Spleen (tissue), 11 donors: Measurements from ENCODE around the gene WT1. TPM values are rescaled to one million over a fixed set of nuclear protein-coding genes. Genes with fewer than 3 reads are reported as not detected.

Source experiments
- DNase-seq: peaks from one replicate; pipeline ENCODE4 v3.0.0-alpha.2; 2020
- H3K27ac ChIP-seq, 8 donors: fragments of 200-600 bp; sonication (generic) in 7 of 8; 1 replicate in 4 of 8; 2 replicates in 4 of 8; pipeline versions ENCODE4 v1.5.0 to v1.8.0; 2016 to 2021; ENCODE audit warnings: inconsistent platforms in 4 of 8, mild to moderate bottlenecking in 4 of 8, moderate library complexity in 1 of 8
- H3K27me3 ChIP-seq, 7 donors: fragments of 200-600 bp; sonication (generic) in 6 of 7; replicated peaks in 1 of 7; 1 replicate in 4 of 7; 2 replicates in 3 of 7; pipeline versions ENCODE4 v1.5.0 to v1.8.0; 2016 to 2021; ENCODE audit warnings: inconsistent platforms in 3 of 7, mild to moderate bottlenecking in 1 of 7
- H3K36me3 ChIP-seq, 6 donors: fragments of 200-600 bp; sonication (generic) in 5 of 6; 1 replicate in 4 of 6; 2 replicates in 2 of 6; pipeline versions ENCODE4 v1.5.0 to v1.8.0; 2016 to 2021; ENCODE audit warnings: inconsistent platforms in 2 of 6
- H3K4me1 ChIP-seq, 6 donors: fragments of 200-600 bp; sonication (generic) in 5 of 6; 1 replicate in 3 of 6; 2 replicates in 3 of 6; pipeline versions ENCODE4 v1.5.0 to v1.8.0; 2016 to 2021; ENCODE audit warnings: inconsistent platforms in 3 of 6
- H3K4me3 ChIP-seq, 8 donors: fragments of 200-600 bp; sonication (generic) in 7 of 8; 1 replicate in 4 of 8; 2 replicates in 4 of 8; pipeline versions ENCODE4 v1.5.0 to v1.8.0; 2016 to 2021; ENCODE audit warnings: inconsistent platforms in 4 of 8, mild to moderate bottlenecking in 4 of 8, moderate library complexity in 2 of 8
- H3K9me3 ChIP-seq, 8 donors: fragments of 200-600 bp; sonication (generic) in 7 of 8; 1 replicate in 4 of 8; 2 replicates in 4 of 8; pipeline versions ENCODE4 v1.5.0 to v1.8.0; 2016 to 2021; ENCODE audit warnings: inconsistent platforms in 4 of 8
- POLR2A ChIP-seq, 3 donors: fragments of 450-650 bp; IDR thresholded peaks; one replicate each; pipeline ENCODE4 v1.5.1; 2017; ENCODE audit warnings: antibody characterized with exemption in 3 of 3, mild to moderate bottlenecking in 1 of 3
- POLR2AphosphoS5 ChIP-seq, 3 donors: sonication (generic); formaldehyde crosslinking; IDR thresholded peaks; one replicate each; pipeline ENCODE4 v1.5.1; 2017; ENCODE audit warnings: antibody characterized with exemption in 3 of 3
- WGBS, 5 donors: extraction: QIAGEN DNeasy Blood & Tissue Kit in 3 of 5; methylation state at CpG; one replicate each; pipeline versions ENCODE4 v1.1.5 to v1.1.7; 2013 to 2018; 5-methylcytosine and 5-hydroxymethylcytosine counted together
- intact Hi-C: fragments of 100-400 bp; cut with DNase I; formaldehyde crosslinking; loops from one replicate; pipeline ENCODE4 v1.15.0; 2023; ENCODE audit warnings: low total_unique reads
- polyA plus RNA-seq, 3 donors: library from polyadenylated mRNA; stranded (reverse); fragments of 200-250 nt; gene quantifications; one replicate each; pipeline ENCODE4 v1.2.1, GENCODE V29; 2013
- total RNA-seq, 7 donors: library from RNA; depleted of rRNA in 3 of 7; stranded (reverse); fragments of >200 nt in 3 of 7; fragmentation: NEBNext Ultra II Directional in 4 of 7; extraction: Animal tissue kit (Norgen Biotek cat#: 25700) in 4 of 7; gene quantifications; one replicate each; pipeline versions ENCODE4 v1.1.0 to v1.2.1, GENCODE V29; 2016 to 2021
- TF ChIP-seq, protein P1 (sequence below), 11 experiments: fragments of 200-600 bp in 7 of 11; fragments of 450-650 bp in 4 of 11; sonication (generic) in 4 of 11; IDR thresholded peaks in 8 of 11; conservative IDR thresholded peaks in 3 of 11; 1 replicate in 7 of 11; 2 replicates in 4 of 11; pipeline versions ENCODE4 v1.4.0 to v1.8.0; 2016 to 2021; ENCODE audit warnings: antibody characterized with exemption in 11 of 11, inconsistent platforms in 4 of 11, mild to moderate bottlenecking in 1 of 11
- donor health status: healthy with polysubstance abuse.
- donor health status: DM: no; HTN: no; CAD: no; lungs with moderate emphysema.
- donor health status: DM: no; HTN: no; CAD: no.
- donor health status: Bipolar disorder and iron deficiency.
- donor health status: healthy.
- donor health status: DM: no; HTN: no; CAD: no.
- donor health status: DM: yes; HTN: yes; CAD: no.

The WT1 gene
- total and polyA plus RNA-seq, 10 donors: 1.6 to 53.0 (median 26.8) TPM

DNA sequence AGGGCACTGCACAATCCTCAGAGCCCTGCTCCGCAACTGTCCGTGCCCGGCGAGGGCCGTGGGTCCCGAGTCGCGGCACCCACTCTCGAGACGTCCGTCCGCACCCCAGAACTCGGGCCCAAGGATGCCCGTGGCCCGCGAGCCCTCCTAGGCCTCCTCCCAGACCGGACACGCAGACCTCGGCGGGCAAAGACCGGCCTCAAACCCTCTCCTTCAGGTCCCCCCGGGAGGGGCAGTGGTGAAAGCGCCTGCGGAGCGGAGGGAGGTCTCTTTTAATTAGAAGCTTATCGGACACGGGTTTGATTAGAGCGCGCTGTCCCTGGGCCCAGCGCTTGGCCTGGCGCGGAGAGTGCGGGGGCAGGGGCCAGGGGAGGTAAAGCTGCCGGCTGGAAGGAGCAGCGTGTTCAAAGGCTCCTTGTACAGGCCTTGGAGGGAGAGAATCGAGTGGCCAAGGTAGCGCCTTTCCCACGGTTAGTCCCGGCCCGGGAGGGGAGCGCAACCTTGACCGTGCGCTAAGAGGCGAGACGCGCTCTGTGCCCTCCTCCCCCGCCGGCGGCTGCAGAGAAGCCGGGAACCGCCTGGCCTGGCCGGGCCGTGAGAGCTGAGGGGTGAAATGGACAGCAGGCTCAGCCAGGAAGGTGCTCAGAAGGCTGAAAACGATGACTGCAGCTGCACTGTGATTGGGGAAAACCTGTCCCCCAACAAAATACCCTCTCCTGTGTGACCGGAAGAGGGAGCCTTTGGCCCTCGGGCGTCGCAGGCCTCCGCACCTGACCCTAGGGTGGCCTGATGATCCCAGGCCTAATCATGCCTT is 4.6 kb downstream of the WT1 start:
- H3K27ac ChIP-seq: peak overlapping the region in 7 of 8 donors; percentile 24 to 86 (median 83)
- H3K9me3 ChIP-seq: no peaks in the 10 kb centered on the region
- H3K27me3 ChIP-seq: peaks cover 0 to 100% (median 84%) of the 10 kb centered on the region in 7 donors
- peaks cover 0 to 4% (median 0%) of the 10 kb centered on the region in 6 donors for H3K36me3 ChIP-seq
- peak in 2 of 3 donors; percentile 40 to 67 for TF ChIP-seq POLR2AphosphoS5 (IDR thresholded peaks at IDR 0.05)
- TF ChIP-seq POLR2A (IDR thresholded peaks at IDR 0.05): no peak
- WGBS, 5 donors: 11 to 36% (median 28%) methylated on average over 25 to 59 of the region's 59 CpGs
- H3K4me3 ChIP-seq: peak overlapping the region in 7 of 8 donors; percentile 13 to 66 (median 27)
- peak; percentile 72 for DNase-seq
- intact Hi-C loops: no loop called here
- peaks cover 0 to 69% (median 45%) of the 10 kb centered on the region in 6 donors for H3K4me1 ChIP-seq

- TF ChIP-seq, protein P1, sequence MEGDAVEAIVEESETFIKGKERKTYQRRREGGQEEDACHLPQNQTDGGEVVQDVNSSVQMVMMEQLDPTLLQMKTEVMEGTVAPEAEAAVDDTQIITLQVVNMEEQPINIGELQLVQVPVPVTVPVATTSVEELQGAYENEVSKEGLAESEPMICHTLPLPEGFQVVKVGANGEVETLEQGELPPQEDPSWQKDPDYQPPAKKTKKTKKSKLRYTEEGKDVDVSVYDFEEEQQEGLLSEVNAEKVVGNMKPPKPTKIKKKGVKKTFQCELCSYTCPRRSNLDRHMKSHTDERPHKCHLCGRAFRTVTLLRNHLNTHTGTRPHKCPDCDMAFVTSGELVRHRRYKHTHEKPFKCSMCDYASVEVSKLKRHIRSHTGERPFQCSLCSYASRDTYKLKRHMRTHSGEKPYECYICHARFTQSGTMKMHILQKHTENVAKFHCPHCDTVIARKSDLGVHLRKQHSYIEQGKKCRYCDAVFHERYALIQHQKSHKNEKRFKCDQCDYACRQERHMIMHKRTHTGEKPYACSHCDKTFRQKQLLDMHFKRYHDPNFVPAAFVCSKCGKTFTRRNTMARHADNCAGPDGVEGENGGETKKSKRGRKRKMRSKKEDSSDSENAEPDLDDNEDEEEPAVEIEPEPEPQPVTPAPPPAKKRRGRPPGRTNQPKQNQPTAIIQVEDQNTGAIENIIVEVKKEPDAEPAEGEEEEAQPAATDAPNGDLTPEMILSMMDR (IDR thresholded peaks at IDR 0.05 in 8 of 11, conservative IDR thresholded peaks at IDR 0.05 in 3 of 11): no peak
- TF ChIP-seq POLR2AphosphoS5 (IDR thresholded peaks at IDR 0.05) (no peak), POLR2A (IDR thresholded peaks at IDR 0.05) (no peak)
- 45 to 57% (median 50%) methylated on average over 5 of the region's 5 CpGs for WGBS, 5 donors
- no peaks in the 10 kb centered on the region for H3K9me3 ChIP-seq
- peaks cover 0 to 56% (median 32%) of the 10 kb centered on the region in 6 donors for H3K4me1 ChIP-seq
- intact Hi-C loops: no loop called here
- H3K27me3 ChIP-seq: peaks cover 0 to 100% (median 72%) of the 10 kb centered on the region in 7 donors
- DNase-seq: no peak
- H3K36me3 ChIP-seq: peaks cover 0 to 4% (median 0%) of the 10 kb centered on the region in 6 donors
- H3K4me3 ChIP-seq: peak overlapping the region in 2 of 8 donors; percentile 53 to 66
- peak overlapping the region in 6 of 8 donors; percentile 22 to 86 (median 66) for H3K27ac ChIP-seq
These were observed 5.9 kb downstream of the WT1 start for GRCh38 chr11:32429477-32429876.

GRCh38 chr11:32428665-32429303 is 6.6 kb downstream of the WT1 start:
- DNase-seq: no peak
- H3K36me3 ChIP-seq: peaks cover 0 to 4% (median 0%) of the 10 kb centered on the region in 6 donors
- H3K4me1 ChIP-seq: peaks cover 0 to 53% (median 25%) of the 10 kb centered on the region in 6 donors
- intact Hi-C loops: no loop called here
- H3K9me3 ChIP-seq: no peaks in the 10 kb centered on the region
- peaks cover 0 to 100% (median 65%) of the 10 kb centered on the region in 7 donors for H3K27me3 ChIP-seq
- TF ChIP-seq POLR2AphosphoS5 (IDR thresholded peaks at IDR 0.05) (no peak), POLR2A (IDR thresholded peaks at IDR 0.05) (no peak)
- TF ChIP-seq, protein P1 (IDR thresholded peaks at IDR 0.05 in 8 of 11, conservative IDR thresholded peaks at IDR 0.05 in 3 of 11): no peak
- H3K27ac ChIP-seq: peak overlapping the region in 6 of 8 donors; percentile 35 to 86 (median 76)
- H3K4me3 ChIP-seq: peak overlapping the region in 3 of 8 donors; percentile 1 to 53 (median 43)
- 15 to 24% (median 19%) methylated on average over 29 to 31 of the region's 31 CpGs for WGBS, 5 donors

DNA sequence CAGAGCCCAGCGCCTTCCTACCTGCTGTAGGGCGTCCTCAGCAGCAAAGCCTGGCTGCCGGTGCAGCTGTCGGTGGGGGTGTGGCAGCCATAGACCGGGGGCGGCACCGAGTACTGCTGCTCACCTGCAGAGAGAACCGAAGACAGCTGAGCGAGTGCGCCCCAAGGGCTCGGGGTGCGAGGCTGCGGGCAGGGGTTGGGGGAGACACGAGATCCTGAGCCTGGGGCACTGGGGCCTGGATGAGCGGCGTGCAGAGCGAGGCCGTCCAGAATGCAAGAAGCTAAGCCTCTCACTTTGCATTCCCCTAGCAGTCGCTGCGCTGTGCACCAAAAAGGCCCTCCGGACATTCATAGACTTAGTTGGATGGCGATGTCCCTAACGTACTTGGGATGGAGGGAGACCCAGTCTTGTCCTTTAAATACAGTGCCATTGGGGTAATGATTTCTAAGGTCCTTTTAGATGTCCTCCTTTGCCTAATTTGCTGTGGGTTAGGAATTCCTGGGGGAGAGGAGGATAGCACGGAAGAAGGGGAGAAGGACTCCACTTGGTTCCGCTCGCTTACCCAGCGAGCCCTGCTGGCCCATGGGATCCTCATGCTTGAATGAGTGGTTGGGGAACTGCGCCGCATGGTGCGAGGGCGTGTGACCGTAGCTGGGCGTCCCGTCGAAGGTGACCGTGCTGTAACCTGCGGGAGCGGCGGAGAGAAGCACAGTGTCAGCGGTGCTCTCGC is 7.2 kb downstream of the WT1 start:
- intact Hi-C loops: no loop called here
- H3K27me3 ChIP-seq: peaks cover 0 to 100% (median 61%) of the 10 kb centered on the region in 7 donors
- peak overlapping the region in 3 of 8 donors; percentile 10 to 43 (median 17) for H3K4me3 ChIP-seq
- H3K9me3 ChIP-seq: no peaks in the 10 kb centered on the region
- peak; percentile 74 for DNase-seq
- TF ChIP-seq, protein P1 (IDR thresholded peaks at IDR 0.05 in 8 of 11, conservative IDR thresholded peaks at IDR 0.05 in 3 of 11): no peak
- TF ChIP-seq POLR2A (IDR thresholded peaks at IDR 0.05): no peak
- TF ChIP-seq POLR2AphosphoS5 (IDR thresholded peaks at IDR 0.05): peak in 2 of 3 donors; percentile 29 to 57
- peaks cover 0 to 4% (median 0%) of the 10 kb centered on the region in 6 donors for H3K36me3 ChIP-seq
- 18 to 33% (median 22%) methylated on average over 30 to 41 of the region's 41 CpGs for WGBS, 5 donors
- H3K27ac ChIP-seq: peak overlapping the region in 6 of 8 donors; percentile 35 to 86 (median 76)
- H3K4me1 ChIP-seq: peaks cover 0 to 46% (median 20%) of the 10 kb centered on the region in 6 donors
